ENCODE data around the gene GLUL.
A peak's percentile ranks its signal among the peaks of the same experiment; 100 is the strongest.
"Not testable (repeated sequence)": the region's sequence is repeated elsewhere in the genome, so short reads cannot be mapped to it uniquely, and the experiment has no call there.

GLUL gene

GRCh38 chr1:182394055-182394775, 2.6 kb upstream of the GLUL start:
- DNase-seq, result peak in 2 of 58 donors; percentile 12 to 15

- DNase-seq, result peak in 11 of 58 donors; percentile 62 to 89 (median 70)
These were observed 749 bp upstream of the GLUL start for GRCh38 chr1:182392050-182393028.

GRCh38 chr1:182391028-182391361, 595 bp downstream of the GLUL start:
- DNase-seq, result peak in 9 of 58 donors; percentile 46 to 76 (median 64)

GRCh38 chr1:182389619-182390047, 2.0 kb downstream of the GLUL start:
- peak in 10 of 58 donors; percentile 13 to 44 (median 28) for DNase-seq

GRCh38 chr1:182388392-182389134, 3.0 kb downstream of the GLUL start:
- DNase-seq, result no peak

- no peak for DNase-seq
These were observed 4.0 kb downstream of the GLUL start for GRCh38 chr1:182387566-182387965.

GRCh38 chr1:182386980-182387379, 4.6 kb downstream of the GLUL start:
- no peak for DNase-seq

- peak in 2 of 58 donors; percentile 27 to 37 for DNase-seq
These were observed 5.4 kb downstream of the GLUL start for GRCh38 chr1:182385885-182386853.

- peak in 1 of 58 donors; percentile 15 for DNase-seq
These were observed 7.1 kb downstream of the GLUL start for GRCh38 chr1:182384387-182384960.

- DNase-seq, result no peak
These were observed 7.7 kb downstream of the GLUL start for GRCh38 chr1:182383934-182384333.

GRCh38 chr1:182383037-182383661, 8.4 kb downstream of the GLUL start:
- no peak for DNase-seq

GRCh38 chr1:182381962-182382819, 9.4 kb downstream of the GLUL start:
- no peak for DNase-seq

- no peak for DNase-seq
These were observed 11.4 kb downstream of the GLUL start for GRCh38 chr1:182380199-182380598.

GRCh38 chr1:182379781-182380180, 11.8 kb downstream of the GLUL start:
- DNase-seq, result not testable (repeated sequence)

- no peak for DNase-seq
These were observed 14.5 kb downstream of the GLUL start for GRCh38 chr1:182376936-182377574.

- DNase-seq, result peak in 5 of 58 donors; percentile 2 to 32 (median 9)
These were observed 17.3 kb downstream of the GLUL start for GRCh38 chr1:182374101-182374834.

- no peak for DNase-seq
These were observed 21.1 kb downstream of the GLUL start for GRCh38 chr1:182370532-182370931.
